NCI-H1694 (cell line): ENCODE results near the gene ID1.
A peak's percentile ranks its signal among the peaks of the same experiment; 100 is the strongest.

ENCODE experiments used
- DNase-seq: peaks from one replicate; lab custom pipeline; 2025; lab: John Stamatoyannopoulos, UW

ID1 gene

DNA sequence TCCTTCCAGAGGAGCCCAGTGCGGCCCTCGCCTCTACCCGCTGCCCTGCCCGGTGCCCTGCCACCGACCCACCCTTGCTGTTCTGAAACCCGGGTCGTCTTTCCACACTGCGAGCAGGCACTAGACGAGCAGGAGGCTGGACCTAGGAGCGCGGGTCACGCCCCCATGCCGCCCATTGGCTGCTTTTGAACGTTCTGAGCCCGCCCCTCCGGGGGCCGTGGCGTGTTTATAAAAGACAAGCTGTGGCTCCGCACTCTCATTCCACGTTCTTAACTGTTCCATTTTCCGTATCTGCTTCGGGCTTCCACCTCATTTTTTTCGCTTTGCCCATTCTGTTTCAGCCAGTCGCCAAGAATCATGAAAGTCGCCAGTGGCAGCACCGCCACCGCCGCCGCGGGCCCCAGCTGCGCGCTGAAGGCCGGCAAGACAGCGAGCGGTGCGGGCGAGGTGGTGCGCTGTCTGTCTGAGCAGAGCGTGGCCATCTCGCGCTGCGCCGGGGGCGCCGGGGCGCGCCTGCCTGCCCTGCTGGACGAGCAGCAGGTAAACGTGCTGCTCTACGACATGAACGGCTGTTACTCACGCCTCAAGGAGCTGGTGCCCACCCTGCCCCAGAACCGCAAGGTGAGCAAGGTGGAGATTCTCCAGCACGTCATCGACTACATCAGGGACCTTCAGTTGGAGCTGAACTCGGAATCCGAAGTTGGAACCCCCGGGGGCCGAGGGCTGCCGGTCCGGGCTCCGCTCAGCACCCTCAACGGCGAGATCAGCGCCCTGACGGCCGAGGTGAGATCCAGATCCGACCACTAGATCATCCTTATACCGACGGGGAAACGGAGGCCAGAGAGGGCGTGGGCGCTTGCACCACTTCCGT, at the start of gene ID1:
Gene ID1 (plus strand): TSS at position 259 of the 871 bp plus-strand sequence. CDS start 99 bp downstream, at position 358.
- peak; percentile 97 for DNase-seq

DNA sequence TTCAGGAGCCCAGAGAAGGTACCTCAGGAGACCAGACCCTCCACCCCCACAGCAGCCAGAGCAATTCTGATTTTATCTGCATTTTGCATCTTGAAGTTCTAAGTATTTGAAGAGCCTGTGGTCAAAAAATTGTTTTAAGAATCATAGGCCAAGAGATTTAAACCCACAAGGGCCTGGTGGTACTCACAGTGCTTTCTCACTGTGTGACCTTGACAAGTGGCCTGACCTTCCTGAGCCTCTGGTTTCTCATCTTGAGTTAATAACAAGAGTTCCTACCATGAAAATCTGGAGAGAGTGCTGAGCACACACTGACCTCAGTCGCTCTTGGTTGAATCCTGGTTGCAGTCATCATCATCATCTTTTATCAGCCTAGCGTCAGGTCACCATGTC, 45.4 kb upstream of the ID1 start:
- no peak for DNase-seq

DNA sequence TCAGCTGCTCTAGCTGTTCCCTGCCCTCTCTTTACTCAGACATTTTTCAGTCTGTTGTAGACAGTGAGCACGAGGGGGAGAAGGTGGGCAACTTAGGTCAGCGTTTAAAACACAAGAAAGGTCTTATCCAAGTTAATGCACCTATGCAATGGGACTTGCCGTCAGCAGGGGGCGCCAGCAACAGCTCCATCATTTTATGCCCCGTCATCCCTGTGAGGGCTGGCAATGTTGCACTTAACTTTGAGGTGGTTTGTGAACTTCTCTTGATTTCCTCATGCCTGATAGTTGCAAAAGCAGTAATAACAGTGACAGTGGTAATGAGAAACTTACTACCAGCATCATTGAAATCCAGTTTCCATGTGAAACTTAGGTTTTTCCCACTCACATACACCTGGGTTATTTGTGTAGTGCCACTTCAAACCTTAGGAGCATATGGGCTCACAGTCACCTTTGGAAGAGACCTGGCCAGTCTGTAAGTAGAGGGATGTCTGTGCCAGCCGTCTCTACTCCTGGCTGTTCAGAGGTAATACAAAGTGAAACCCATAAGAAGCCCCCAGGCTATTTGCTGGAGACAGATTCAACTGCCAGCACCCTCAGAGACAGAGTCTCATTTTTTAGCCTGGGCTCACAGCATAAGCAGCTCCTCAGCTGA, 44.9 kb upstream of the ID1 start:
- peak; percentile 15 for DNase-seq

- no peak for DNase-seq
Measured at GRCh38 chr20:31560746-31561598, 44.1 kb upstream of the ID1 start.

DNA sequence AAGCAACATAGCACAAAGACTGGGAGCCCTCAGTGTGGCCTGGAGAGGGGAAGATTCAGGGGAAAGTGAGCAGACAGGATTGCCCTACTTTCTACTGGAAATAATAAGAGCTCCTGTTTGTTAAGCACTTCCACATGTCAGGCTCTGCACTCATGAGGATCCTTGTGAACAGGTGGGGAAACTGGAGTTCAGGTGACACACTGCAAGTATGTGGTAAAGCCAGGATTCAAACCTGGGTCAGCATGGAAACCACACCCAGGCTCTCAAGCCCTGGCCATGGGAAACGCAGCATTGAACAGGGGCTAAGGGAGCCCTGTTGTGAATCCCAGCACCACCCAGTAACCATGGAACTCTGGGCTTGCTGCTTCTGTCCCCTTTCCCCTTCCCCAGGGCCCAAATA, 42.8 kb upstream of the ID1 start:
- DNase-seq: no peak

GRCh38 chr20:31564284-31564683, 40.8 kb upstream of the ID1 start:
- no peak for DNase-seq

DNA sequence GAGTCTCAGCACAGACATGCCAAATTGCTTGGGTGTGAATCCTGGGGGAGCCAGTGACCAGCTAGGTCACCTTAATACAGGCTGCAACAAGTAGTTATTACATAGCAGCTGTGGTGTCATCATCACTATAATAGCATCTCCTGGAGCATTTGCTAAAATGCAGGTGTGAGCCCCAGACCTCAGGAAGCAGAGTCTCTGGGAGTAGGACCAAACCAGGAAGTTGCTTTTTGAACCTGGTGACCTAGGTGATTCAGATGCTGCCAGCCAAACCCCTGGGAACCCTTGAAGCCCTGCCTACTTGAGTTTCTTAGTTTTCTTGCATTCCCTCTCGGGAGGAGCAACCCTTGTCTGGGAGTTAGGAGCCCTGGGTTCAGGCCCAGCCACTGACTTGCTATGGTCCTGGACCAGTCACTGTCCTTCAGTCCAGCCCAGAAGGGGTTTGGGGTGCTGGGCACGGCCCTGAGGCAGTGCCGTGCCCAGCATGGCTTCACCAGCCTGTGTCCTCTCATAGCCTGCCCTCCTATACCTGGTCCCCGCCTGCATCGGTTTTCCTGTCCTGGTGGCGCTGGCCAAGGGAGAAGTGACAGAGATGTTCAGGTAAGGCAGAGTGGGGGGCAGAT, 39.3 kb upstream of the ID1 start:
- DNase-seq: no peak

- DNase-seq: no peak
Measured at GRCh38 chr20:31566319-31566657, 38.8 kb upstream of the ID1 start.

GRCh38 chr20:31566658-31567379, 38.3 kb upstream of the ID1 start:
- DNase-seq: no peak

DNA sequence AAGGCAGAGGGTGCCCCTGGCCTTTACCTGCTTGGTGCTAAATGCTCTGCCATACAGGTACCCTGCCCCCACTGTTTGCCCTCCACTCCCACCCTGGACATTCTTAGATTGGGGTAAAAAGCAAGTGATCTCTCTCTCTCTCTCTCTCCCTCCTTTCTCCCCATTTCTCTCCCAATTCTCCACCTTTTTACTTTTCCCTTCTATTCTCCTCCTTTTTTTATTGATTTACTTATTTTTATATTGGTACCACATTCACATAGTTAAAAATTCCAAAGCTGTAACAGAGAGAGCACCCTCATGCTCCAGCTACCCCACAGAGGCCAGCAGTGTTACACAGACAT, 37.7 kb upstream of the ID1 start:
- no peak for DNase-seq

- no peak for DNase-seq
Measured at GRCh38 chr20:31568041-31568731, 36.9 kb upstream of the ID1 start.

DNA sequence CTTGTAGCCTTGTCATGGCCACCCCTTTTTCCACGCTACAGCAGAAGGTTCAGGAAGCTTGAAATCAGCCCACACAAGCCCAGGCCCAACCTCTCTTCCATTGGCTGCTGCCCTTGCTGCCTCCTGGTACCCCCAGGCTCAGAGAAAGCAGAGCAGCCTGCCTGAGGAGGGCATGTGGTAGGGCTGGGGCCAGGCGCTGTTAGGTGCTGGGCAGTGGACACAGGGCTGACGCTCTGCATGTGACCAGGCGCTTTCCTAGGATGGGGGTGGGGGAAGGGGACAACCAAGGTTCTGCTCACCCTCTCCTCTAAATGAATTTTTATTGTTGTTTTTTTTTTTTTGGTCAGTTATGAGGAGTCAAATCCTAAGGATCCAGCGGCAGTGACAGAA, 36.3 kb upstream of the ID1 start:
- no peak for DNase-seq

DNA sequence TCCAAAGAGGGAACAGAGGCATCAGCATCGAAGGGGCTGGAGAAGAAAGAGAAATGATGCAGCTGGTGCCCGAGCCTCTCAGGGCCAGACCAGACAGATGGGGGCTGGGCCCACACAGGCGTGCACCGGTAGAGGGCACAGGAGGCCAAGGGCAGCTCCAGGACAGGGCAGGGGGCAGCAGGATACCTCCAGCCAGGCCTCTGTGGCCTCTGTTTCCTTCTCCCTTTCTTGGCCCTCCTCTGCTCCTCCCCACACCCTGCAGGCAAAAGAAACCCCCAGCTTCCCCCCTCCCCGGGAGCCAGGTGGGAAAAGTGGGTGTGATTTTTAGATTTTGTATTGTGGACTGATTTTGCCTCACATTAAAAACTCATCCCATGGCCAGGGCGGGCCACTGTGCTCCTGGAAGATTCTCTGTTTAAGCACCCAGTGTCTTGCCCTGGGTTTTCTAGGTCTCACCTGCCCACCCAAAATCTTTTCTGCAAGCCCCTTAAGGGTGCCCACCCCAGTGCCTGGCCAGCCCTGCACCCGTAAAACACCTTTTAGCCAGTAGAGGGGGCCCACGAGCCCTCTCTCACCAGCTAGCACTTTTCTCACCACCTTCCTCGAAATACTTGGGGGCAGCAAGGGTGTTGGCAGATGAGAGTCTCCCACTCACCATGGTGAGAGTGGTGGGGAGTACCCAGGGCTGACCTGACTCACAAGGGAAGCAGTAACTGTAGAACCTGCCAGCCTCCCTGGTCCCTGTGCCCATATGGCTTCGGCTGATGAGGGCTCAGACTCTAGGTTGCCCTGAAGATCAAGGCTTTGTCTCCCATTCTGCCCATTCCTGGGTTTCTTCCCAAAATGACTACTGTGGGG, 35.7 kb upstream of the ID1 start:
- DNase-seq: peak; percentile 46

DNA sequence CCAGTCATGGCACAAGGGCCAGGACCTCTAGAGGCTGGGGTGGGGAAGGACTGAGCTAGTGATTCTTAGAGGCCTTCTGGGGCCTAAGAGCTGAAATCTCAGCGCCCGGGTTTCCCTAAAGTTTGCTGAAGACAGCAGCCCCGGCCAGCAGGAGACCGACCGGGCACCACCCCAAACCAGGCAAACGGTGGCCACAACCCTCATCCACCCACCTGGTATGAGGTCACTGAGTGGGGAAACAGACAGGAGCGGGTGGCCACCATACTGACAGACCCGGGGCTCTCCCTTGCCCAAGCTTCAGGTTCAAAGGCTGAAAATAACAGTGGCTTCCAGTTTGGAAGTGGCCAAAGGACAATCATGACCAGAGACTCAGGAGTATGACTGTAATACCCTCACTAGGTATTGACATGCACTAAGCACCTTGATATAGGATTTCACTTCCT, 35.0 kb upstream of the ID1 start:
- no peak for DNase-seq

GRCh38 chr20:31570735-31571617, 34.1 kb upstream of the ID1 start:
- DNase-seq: no peak

- peak; percentile 65 for DNase-seq
Measured at GRCh38 chr20:31572042-31572700, 32.9 kb upstream of the ID1 start.

- DNase-seq: peak; percentile 96
Measured at GRCh38 chr20:31572701-31573554, 32.2 kb upstream of the ID1 start.
